HG03520 (cell line): Measurements from ENCODE around the gene FAT2.

Source experiments
- ATAC-seq: cut with Tn5 transposase; IDR thresholded peaks from one replicate; pipeline ENCODE4 v1.9.1; 2021; ENCODE audit warnings: mild to moderate bottlenecking, moderate library complexity; ENCODE audit not compliant: unreplicated experiment

Gene FAT2

GRCh38 chr5:151556806-151557205 lies 34.3 kb downstream of the FAT2 start:
- ATAC-seq = no peak

- no peak for ATAC-seq
These were observed 35.2 kb downstream of the FAT2 start for GRCh38 chr5:151555760-151556576.

- ATAC-seq = no peak
These were observed 37.4 kb downstream of the FAT2 start for GRCh38 chr5:151553695-151554094.

- no peak for ATAC-seq
These were observed 37.9 kb downstream of the FAT2 start for GRCh38 chr5:151553130-151553670.

DNA sequence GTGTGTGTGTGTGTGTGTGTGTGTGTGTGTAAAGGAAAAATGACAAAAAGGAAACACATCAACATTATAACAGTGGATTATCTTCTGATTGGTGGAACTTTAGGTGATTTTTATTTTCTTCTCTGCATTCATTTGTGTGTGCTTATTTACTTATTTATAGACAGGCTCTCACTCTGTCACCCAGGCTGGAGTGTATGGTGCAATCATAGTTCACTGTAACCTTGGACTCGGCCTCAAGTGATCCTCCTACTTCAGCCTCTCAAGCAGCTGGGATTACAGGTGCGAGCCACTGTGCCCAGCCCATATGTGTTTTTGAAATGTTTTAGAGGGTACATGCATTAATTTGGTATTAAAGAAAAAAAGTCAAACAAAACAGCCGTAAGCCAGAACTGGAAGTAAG lies 39.1 kb downstream of the FAT2 start:
- no peak for ATAC-seq

DNA sequence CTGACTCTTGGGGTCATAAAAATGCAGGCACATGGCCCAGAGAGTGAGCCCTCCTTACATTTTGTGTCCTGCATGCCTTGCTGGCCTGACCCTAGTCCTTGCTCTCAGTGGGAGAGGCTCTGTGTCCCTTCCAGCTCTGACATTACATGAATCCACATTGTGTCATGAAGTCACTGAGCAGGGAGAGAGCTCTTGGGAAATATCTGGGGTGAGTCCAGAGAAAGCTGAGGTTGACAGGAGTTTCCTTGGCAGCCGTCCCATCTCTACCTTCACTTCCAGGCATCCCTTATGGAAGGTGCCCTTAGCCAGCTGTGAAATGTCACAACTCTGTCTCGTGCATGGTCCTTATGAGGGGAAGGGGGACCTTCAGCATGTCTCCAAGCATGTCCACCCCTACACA lies 41.0 kb downstream of the FAT2 start:
- no peak for ATAC-seq

DNA sequence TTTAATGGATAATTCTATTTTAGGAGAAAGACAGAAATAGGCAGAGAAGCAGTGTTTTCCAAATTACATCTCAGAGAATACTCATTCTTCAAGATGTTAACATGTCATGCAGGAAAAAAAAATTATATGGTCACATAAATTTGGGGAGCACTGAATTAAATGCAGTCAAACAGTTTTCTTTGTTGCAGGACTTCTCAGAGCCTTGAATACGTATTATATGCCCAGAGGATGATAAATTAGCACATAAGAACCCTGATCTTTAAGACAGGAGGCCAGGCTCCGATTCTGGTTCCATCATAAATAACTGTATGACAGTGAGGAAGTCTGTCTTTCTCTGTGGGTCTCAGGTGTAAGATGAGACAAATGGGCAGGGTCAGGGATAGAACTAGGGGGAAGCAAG lies 41.4 kb downstream of the FAT2 start:
- ATAC-seq = no peak

GRCh38 chr5:151547364-151547763 lies 43.8 kb downstream of the FAT2 start:
- no peak for ATAC-seq

GRCh38 chr5:151541571-151541970 lies 49.6 kb downstream of the FAT2 start:
- no peak for ATAC-seq
